ENCODE data around the gene LRRK1.
"Not testable (repeated sequence)": the region's sequence is repeated elsewhere in the genome, so short reads cannot be mapped to it uniquely, and the experiment has no call there.

DNA sequence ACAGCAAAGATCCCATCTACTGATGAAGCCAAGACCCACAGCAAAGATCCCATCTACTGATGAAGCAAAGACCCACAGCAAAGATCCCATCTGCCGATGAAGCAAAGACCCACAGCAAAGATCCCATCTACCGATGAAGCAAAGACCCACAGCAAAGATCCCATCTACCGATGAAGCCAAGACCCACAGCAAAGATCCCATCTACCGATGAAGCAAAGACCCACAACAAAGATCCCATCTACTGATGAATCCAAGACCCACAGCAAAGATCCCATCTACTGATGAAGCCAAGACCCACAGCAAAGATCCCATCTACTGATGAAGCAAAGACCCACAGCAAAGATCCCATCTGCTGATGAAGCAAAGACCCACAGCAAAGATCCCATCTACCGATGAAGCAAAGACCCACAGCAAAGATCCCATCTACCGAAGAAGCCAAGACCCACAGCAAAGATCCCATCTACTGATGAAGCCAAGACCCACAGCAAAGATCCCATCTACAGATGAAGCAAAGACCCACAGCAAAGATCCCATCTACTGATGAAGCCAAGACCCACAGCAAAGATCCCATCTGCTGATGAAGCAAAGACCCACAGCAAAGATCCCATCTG is 176.7 kb downstream of the LRRK1 start:
- TF ChIP-seq, protein P1, sequence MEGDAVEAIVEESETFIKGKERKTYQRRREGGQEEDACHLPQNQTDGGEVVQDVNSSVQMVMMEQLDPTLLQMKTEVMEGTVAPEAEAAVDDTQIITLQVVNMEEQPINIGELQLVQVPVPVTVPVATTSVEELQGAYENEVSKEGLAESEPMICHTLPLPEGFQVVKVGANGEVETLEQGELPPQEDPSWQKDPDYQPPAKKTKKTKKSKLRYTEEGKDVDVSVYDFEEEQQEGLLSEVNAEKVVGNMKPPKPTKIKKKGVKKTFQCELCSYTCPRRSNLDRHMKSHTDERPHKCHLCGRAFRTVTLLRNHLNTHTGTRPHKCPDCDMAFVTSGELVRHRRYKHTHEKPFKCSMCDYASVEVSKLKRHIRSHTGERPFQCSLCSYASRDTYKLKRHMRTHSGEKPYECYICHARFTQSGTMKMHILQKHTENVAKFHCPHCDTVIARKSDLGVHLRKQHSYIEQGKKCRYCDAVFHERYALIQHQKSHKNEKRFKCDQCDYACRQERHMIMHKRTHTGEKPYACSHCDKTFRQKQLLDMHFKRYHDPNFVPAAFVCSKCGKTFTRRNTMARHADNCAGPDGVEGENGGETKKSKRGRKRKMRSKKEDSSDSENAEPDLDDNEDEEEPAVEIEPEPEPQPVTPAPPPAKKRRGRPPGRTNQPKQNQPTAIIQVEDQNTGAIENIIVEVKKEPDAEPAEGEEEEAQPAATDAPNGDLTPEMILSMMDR (IDR thresholded peaks at IDR 0.05) = not testable (repeated sequence)
- TF ChIP-seq POLR2AphosphoS5 (IDR thresholded peaks at IDR 0.05) = not testable (repeated sequence)

Data from gastroesophageal sphincter (tissue), 3 donors.